Stomach smooth muscle (tissue), 2 donors: ENCODE measurements around the gene MPPED1.

Experiments used
- H3K27ac ChIP-seq: one replicate; pipeline ENCODE4 v1.7.0; 2013; ENCODE audit warnings: mild to moderate bottlenecking, low read length, inconsistent platforms
- H3K27me3 ChIP-seq, 2 donors: one replicate each; pipeline ENCODE4 v1.7.0; 2013; ENCODE audit warnings: low read length in 2 of 2; ENCODE audit not compliant: insufficient read depth in 2 of 2, control insufficient read depth in 1 of 2
- H3K36me3 ChIP-seq, 2 donors: one replicate each; pipeline ENCODE4 v1.7.0; 2013; ENCODE audit warnings: low read length in 2 of 2; ENCODE audit not compliant: control insufficient read depth in 2 of 2, insufficient read depth in 2 of 2
- H3K4me1 ChIP-seq: one replicate; pipeline ENCODE4 v1.7.0; 2013; ENCODE audit warnings: low read length; ENCODE audit not compliant: control insufficient read depth, insufficient read depth
- H3K4me3 ChIP-seq, 2 donors: one replicate each; pipeline ENCODE4 v1.7.0; 2013; ENCODE audit warnings: low read length in 2 of 2
- H3K9ac ChIP-seq, 2 donors: one replicate each; pipeline ENCODE4 v1.7.0; 2013; ENCODE audit warnings: low read length in 2 of 2, mild to moderate bottlenecking in 1 of 2
- H3K9me3 ChIP-seq, 2 donors: one replicate each; pipeline ENCODE4 v1.7.0; 2013; ENCODE audit warnings: low read length in 2 of 2; ENCODE audit not compliant: control insufficient read depth in 2 of 2
- donor health status: healthy.
- donor health status: Pancreatic carcinoma.

MPPED1 gene

DNA sequence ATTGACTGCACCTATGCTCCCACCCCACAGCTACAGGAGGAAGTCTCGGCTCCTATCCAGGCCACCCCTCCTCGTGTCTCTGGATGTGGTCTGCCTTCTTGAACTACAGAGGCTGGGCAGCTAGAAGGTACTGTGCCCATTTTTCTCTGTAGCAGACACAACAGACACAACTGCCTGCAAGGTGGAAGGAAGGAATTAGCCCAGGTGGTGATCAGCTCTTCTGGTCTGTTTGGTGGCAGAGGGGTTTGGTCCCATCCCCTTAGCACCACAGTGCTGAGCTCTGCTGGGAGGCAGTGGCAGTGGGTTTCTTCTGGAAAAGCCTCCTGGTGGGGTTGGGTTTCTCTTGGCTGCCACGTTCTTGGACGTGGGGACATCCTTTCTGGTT is 132.5 kb downstream of the MPPED1 start:
- Histone ChIP-seq H3K9ac (no peak overlapping the region), H3K4me3 (no peak overlapping the region), H3K36me3 (no peaks in the 10 kb centered on the region), H3K27me3 (no peaks in the 10 kb centered on the region), H3K27ac (no peak overlapping the region), H3K4me1 (no peaks in the 10 kb centered on the region), H3K9me3 (no peaks in the 10 kb centered on the region)

DNA sequence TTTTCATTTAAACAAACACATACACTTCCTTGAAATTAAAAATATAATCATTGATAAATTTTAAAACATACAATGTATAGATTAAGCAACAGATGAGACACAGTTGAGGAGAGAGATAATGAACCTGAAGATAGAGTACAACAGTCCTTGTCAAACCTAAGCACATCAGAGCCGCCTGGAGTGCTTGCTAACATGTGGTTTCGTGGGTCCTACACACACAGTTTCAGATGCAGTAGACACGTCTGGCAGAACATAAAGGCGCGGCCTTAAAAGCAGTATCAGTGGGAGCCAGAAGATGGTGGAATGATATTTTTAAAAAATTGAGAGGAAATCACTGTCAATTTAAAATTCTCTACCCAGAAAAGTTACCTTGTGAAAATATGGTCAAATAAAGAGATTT is 134.4 kb downstream of the MPPED1 start:
- no peaks in the 10 kb centered on the region for H3K27me3 ChIP-seq
- no peak overlapping the region for H3K4me3 ChIP-seq
- H3K27ac ChIP-seq: no peak overlapping the region
- H3K36me3 ChIP-seq: no peaks in the 10 kb centered on the region
- H3K9me3 ChIP-seq: no peaks in the 10 kb centered on the region
- no peaks in the 10 kb centered on the region for H3K4me1 ChIP-seq
- no peak overlapping the region for H3K9ac ChIP-seq

DNA sequence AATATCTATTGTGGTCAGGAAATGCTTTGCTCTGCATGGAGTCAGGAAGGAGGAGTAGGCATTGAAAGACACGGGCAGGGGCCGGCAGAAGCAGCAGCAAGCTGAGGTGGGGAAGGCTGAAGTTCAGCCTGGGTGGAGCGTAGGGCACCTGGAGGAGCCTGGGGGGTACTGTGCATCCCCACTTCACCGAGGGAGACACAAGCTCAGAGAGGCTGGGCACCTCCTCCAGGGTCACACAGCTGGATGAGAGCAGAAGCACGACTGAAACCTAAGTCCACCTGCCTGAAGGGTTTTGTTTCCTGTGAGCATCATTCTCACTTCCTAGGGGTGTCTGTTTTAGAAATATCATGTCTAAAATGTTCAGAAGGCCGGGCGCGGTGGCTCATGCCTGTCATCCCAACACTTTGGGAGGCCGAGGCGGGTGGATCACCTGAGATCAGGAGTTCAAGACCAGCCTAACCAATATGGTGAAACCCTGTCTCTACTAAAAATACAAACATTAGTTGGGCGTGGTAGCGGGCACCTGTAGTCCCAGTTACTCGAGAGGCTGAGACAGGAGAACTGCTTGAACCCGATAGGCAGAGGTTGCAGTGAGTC is 138.3 kb downstream of the MPPED1 start:
- Histone ChIP-seq H3K9me3 (no peaks in the 10 kb centered on the region), H3K27ac (no peak overlapping the region), H3K36me3 (no peaks in the 10 kb centered on the region), H3K9ac (no peak overlapping the region), H3K4me3 (no peak overlapping the region), H3K27me3 (no peaks in the 10 kb centered on the region), H3K4me1 (no peaks in the 10 kb centered on the region)

GRCh38 chr22:43550672-43551071 is 138.9 kb downstream of the MPPED1 start:
- Histone ChIP-seq H3K4me3 (no peak overlapping the region), H3K27ac (no peak overlapping the region), H3K27me3 (no peaks in the 10 kb centered on the region), H3K9ac (no peak overlapping the region), H3K36me3 (no peaks in the 10 kb centered on the region), H3K4me1 (no peaks in the 10 kb centered on the region), H3K9me3 (no peaks in the 10 kb centered on the region)

- H3K27me3 ChIP-seq: no peaks in the 10 kb centered on the region
- H3K4me1 ChIP-seq: no peaks in the 10 kb centered on the region
- no peak overlapping the region for H3K4me3 ChIP-seq
- peaks cover 0 to 4% of the 10 kb centered on the region in 2 donors for H3K9me3 ChIP-seq
- no peak overlapping the region for H3K27ac ChIP-seq
- H3K36me3 ChIP-seq: no peaks in the 10 kb centered on the region
- no peak overlapping the region for H3K9ac ChIP-seq
These were observed 141.8 kb downstream of the MPPED1 start for GRCh38 chr22:43553451-43554258.

DNA sequence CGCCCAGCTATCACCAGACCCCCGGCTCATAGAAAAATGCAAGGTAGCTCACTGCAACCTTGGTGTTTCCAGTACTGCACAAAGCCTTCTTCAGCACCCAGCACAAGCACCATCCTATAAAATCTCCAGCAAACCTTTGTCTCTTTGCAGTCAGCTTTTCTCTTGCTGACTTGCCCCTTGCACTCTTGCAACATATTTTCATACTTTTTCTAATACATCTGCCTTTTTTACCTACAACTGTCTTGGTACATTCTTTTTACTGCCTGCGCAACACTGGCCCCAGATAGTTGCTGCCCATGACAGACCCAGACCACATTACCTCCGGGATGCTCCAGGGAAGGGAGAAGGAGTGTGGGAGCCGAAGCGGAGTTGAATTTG is 142.4 kb downstream of the MPPED1 start:
- H3K9me3 ChIP-seq: peaks cover 0 to 4% of the 10 kb centered on the region in 2 donors
- no peaks in the 10 kb centered on the region for H3K36me3 ChIP-seq
- H3K4me3 ChIP-seq: no peak overlapping the region
- H3K27ac ChIP-seq: no peak overlapping the region
- no peaks in the 10 kb centered on the region for H3K4me1 ChIP-seq
- no peaks in the 10 kb centered on the region for H3K27me3 ChIP-seq
- no peak overlapping the region for H3K9ac ChIP-seq

DNA sequence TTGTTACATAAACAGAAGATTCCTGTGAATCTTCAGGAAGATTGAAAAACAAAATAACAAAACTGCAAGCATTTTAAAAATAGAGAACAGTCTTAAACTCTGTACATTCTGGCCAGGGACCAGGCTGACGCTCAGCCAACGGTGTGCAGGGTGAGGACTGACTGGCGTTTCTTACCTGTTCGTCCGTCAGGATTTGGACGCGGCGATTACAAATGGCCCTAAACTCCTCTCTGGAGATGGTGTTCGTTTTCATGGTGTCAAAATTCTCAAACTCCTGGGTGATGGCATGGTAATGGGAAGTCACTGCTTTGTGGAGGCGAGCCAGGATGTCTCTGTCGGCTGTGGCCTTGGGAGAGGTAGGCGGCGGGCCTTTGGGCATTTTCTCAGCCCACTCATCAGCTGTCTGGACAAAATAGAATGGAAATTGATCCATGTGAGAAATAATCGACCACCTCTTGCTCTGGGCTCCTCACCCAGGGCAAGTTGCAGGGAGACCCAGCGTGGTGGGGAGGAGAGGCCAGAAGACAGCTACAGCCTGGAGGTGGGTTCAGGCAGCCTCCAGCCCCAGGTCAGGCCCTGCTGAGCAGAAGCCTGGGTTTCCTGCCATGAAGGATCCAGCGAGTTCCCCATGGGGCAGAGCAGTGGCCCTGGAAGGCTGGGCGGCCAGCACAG is 143.0 kb downstream of the MPPED1 start:
- no peaks in the 10 kb centered on the region for H3K4me1 ChIP-seq
- H3K9ac ChIP-seq: no peak overlapping the region
- no peaks in the 10 kb centered on the region for H3K27me3 ChIP-seq
- peaks cover 0 to 4% of the 10 kb centered on the region in 2 donors for H3K9me3 ChIP-seq
- no peak overlapping the region for H3K27ac ChIP-seq
- no peaks in the 10 kb centered on the region for H3K36me3 ChIP-seq
- no peak overlapping the region for H3K4me3 ChIP-seq

DNA sequence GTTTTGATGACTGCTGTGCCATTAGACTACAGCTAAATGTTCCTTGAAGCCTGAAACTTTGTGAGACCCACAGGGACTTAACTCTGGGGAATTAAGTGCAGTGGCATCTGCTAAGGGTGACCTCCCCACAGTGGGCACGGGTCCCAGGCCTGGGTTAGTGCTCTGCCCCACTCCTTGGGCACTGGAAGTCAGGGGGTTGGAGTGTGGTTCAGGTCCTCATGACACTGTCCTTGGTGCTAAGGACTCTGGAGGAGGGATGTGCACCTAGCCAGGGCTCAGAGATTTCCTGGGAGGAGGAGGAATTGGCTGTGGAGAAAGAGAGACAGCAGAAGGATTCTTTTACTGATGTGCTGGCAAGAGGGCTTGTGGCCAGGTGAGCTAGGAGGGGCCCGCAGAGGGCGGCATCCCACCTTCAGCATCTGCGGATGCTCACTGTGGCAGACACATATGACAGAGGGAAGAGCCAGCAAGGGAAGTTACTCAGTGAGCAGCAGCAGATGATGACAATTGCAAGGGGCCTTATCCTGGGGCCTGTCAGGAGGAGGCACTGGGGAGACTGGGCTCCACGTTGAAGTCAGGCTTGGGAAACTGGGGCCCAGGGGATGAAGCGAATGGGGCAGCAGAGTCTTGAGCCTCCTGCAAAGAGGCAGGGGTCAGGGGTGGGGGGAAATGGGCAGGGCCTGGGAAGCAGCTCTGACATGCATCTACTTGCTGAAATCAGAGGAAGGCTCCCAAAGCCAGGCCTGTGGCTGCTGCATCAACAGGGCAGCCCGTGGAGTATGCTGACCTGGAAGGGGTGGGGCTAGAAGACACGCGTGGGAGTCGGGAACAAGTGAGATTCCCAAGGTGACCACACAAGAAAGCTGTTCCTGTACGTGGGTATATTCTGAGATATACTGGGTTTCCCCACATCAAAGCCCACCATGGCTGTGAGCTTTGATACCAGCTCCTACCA is 144.0 kb downstream of the MPPED1 start:
- peaks cover 0 to 4% of the 10 kb centered on the region in 2 donors for H3K9me3 ChIP-seq
- no peak overlapping the region for H3K27ac ChIP-seq
- H3K4me1 ChIP-seq: no peaks in the 10 kb centered on the region
- H3K4me3 ChIP-seq: no peak overlapping the region
- H3K9ac ChIP-seq: no peak overlapping the region
- no peaks in the 10 kb centered on the region for H3K27me3 ChIP-seq
- no peaks in the 10 kb centered on the region for H3K36me3 ChIP-seq
